Gastroesophageal sphincter (tissue), 4 donors: ENCODE data around the gene OR4D2. TPM values are rescaled to one million over a fixed set of nuclear protein-coding genes. Genes with fewer than 3 reads are reported as not detected.
A peak's percentile ranks its signal among the peaks of the same experiment; 100 is the strongest.

Experiments used
- ATAC-seq: fragments of 150-250 bp; one replicate; pipeline ENCODE4 v1.9.1; 2016; ENCODE audit warnings: mild to moderate bottlenecking, moderate library complexity
- H3K27ac ChIP-seq, 4 donors: fragments of 200-600 bp; sonication (generic) in 3 of 4; 1 replicate in 3 of 4; 2 replicates in 1 of 4; pipeline ENCODE4 v1.5.1; 2016 to 2019
- H3K27me3 ChIP-seq: fragments of 200-600 bp; sonication (generic); one replicate; pipeline ENCODE4 v1.5.1; 2019
- H3K36me3 ChIP-seq, 2 donors: fragments of 200-600 bp; sonication (generic); one replicate each; pipeline ENCODE4 v1.5.1; 2019; ENCODE audit warnings: control low read depth in 1 of 2
- H3K4me1 ChIP-seq, 3 donors: fragments of 200-600 bp; sonication (generic); 1 replicate in 2 of 3; 2 replicates in 1 of 3; pipeline ENCODE4 v1.5.1; 2016 to 2019; ENCODE audit warnings: control low read depth in 2 of 3
- H3K4me3 ChIP-seq, 2 donors: fragments of 200-600 bp; sonication (generic); one replicate each; pipeline ENCODE4 v1.5.1; 2019; ENCODE audit warnings: mild to moderate bottlenecking in 1 of 2, moderate library complexity in 1 of 2
- H3K9me3 ChIP-seq, 3 donors: fragments of 200-600 bp; sonication (generic); one replicate each; pipeline ENCODE4 v1.5.1; 2017 to 2019; ENCODE audit warnings: control low read depth in 2 of 3
- CTCF ChIP-seq, 4 experiments: fragments of 200-600 bp in 2 of 4; fragments of 450-650 bp in 2 of 4; sonication (generic) in 1 of 4; IDR thresholded peaks; one replicate each; pipeline ENCODE4 v1.5.1; 2017 to 2019; ENCODE audit warnings: antibody characterized with exemption in 4 of 4, mild to moderate bottlenecking in 2 of 4, moderate library complexity in 2 of 4
- EP300 ChIP-seq: sonication (generic); formaldehyde crosslinking; IDR thresholded peaks from one replicate; pipeline ENCODE4 v1.6.1; 2017; ENCODE audit warnings: antibody characterized with exemption, mild to moderate bottlenecking
- POLR2A ChIP-seq, 2 donors: fragments of 450-650 bp; IDR thresholded peaks; one replicate each; pipeline ENCODE4 v1.6.1; 2017; ENCODE audit warnings: antibody characterized with exemption in 2 of 2, mild to moderate bottlenecking in 2 of 2, moderate library complexity in 1 of 2
- POLR2AphosphoS5 ChIP-seq: sonication (generic); formaldehyde crosslinking; IDR thresholded peaks from one replicate; pipeline ENCODE4 v1.6.1; 2017; ENCODE audit warnings: antibody characterized with exemption
- WGBS, 2 donors: methylation state at CpG; one replicate each; pipeline ENCODE4 v1.1.5; 2018; ENCODE audit warnings: low coverage in 1 of 2; 5-methylcytosine and 5-hydroxymethylcytosine counted together
- total RNA-seq, 4 donors: library from RNA; depleted of rRNA; stranded (reverse); fragments of >200 nt; gene quantifications; one replicate each; pipeline ENCODE4 v1.1.0, GENCODE V29; 2016

The OR4D2 gene
- total RNA-seq, 4 donors from 2014 or later, result not detected

GRCh38 chr17:58217766-58218165 is 51.0 kb downstream of the OR4D2 start:
- Histone ChIP-seq H3K27me3 (no peaks in the 10 kb centered on the region), H3K9me3 (no peaks in the 10 kb centered on the region), H3K36me3 (peaks cover 0 to 42% of the 10 kb centered on the region in 2 donors), H3K4me3 (no peak overlapping the region), H3K27ac (no peak overlapping the region), H3K4me1 (peaks cover 0 to 13% (median 0%) of the 10 kb centered on the region in 3 donors)
- TF ChIP-seq POLR2AphosphoS5, result no peak
- TF ChIP-seq EP300, result no peak
- no peak for TF ChIP-seq CTCF (IDR thresholded peaks at IDR 0.05)
- no peak for TF ChIP-seq POLR2A (IDR thresholded peaks at IDR 0.05)
- WGBS, 2 donors, result 87 to 92% methylated on average over 3 of the region's 3 CpGs
- no peak for ATAC-seq

DNA sequence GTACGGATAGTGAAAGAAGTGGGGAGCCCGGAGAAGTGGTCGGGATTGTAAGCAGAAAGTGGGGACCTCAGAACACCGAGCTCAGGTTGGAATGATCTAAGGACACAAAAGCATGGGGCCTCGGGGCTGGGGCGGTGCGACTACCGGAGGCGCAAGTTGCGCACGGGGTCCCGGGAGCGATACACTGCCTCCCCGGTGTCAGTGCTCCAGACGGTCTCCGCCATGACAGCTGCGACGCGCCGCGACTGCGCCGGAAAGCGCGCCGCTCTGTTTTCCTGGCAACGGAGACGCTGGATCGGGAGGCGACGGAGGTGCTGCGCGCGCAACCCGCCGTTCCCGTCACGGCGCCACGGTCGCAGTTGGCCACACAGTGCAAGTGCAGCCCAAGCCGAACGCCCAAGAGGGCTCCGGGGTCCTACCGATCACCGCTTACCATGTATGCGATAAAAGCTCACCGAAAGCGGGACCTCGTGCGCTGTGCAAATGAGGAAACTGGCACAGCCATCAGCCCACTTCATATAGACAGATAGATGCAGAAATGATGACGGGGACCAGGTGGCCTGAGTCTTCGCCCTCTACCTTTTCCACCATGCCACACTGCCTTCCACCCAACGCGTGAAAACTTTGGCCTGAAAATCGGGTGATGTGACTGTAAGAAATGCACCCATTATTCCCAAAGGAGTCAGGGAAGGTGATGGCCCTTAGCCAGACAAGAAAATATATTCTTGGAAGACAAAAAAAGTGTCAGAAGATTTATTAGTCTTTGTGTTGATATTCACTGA is 52.4 kb downstream of the OR4D2 start, which contains the start of gene MKS1:
TSS of gene MKS1 (minus strand) at position 249 of the 782 bp plus-strand sequence. CDS start at position 224, 25 bp downstream.
- Histone ChIP-seq H3K27me3 (no peaks in the 10 kb centered on the region), H3K27ac (peak within 1 kb of the TSS; percentile 9 to 87 (median 84)), H3K36me3 (peaks cover 0 to 28% of the 10 kb centered on the region in 2 donors), H3K9me3 (no peaks in the 10 kb centered on the region), H3K4me1 (peaks cover 0 to 13% (median 0%) of the 10 kb centered on the region in 3 donors), H3K4me3 (peak within 1 kb of the TSS; percentile 52 to 80)
- ATAC-seq, result peak; percentile 100
- TF ChIP-seq POLR2A (IDR thresholded peaks at IDR 0.05) (peak; percentile 44 to 54), CTCF (IDR thresholded peaks at IDR 0.05) (peak; percentile 31 to 83 (median 77)), EP300 (no peak), POLR2AphosphoS5 (peak; percentile 88)
- 2 to 4% methylated on average over 12 to 18 of the region's 56 CpGs for WGBS, 2 donors

DNA sequence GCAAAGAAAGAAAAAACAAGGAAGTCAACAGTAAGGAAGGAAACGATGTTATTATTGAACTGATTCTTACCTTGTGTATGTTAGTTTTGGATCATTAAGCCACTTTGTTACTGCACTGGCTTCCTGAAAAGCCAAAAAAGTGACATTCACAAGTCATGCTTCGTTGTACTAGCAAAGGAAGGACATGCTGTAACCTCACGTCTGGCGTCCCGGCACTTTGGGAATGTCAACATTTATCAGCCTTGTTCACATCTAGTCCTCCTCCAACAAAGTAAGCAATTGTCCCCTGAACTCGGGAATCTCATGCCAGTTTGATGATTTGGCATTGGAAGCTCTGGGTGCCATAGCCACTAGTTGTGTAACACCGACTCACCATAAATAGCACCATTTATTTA is 53.0 kb downstream of the OR4D2 start:
- WGBS, 2 donors, result 43 to 63% methylated on average over 7 of the region's 7 CpGs
- ATAC-seq, result no peak

More for the DNA sequence above, 53.0 kb downstream of the OR4D2 start:
- Histone ChIP-seq H3K9me3 (no peaks in the 10 kb centered on the region), H3K4me1 (peaks cover 0 to 13% (median 0%) of the 10 kb centered on the region in 3 donors), H3K27ac (peak overlapping the region in 2 of 4 donors; percentile 85 to 87), H3K4me3 (peak overlapping the region; percentile 52 to 80), H3K36me3 (peaks cover 0 to 22% of the 10 kb centered on the region in 2 donors), H3K27me3 (peaks cover 3% of the 10 kb centered on the region)
- no peak for TF ChIP-seq CTCF (IDR thresholded peaks at IDR 0.05)
- TF ChIP-seq POLR2A (IDR thresholded peaks at IDR 0.05), result no peak
- TF ChIP-seq EP300, result no peak
- TF ChIP-seq POLR2AphosphoS5, result no peak

Other genes with a start within 250 kb of the OR4D2 start
- 10 to 100 TPM; 35.7 to 60.3 (median 45.6) TPM for gene CUEDC1, start 211.6 kb upstream of the OR4D2 start, total RNA-seq
- gene VEZF1, start 178.7 kb upstream of the OR4D2 start, total RNA-seq, result 100 to 1,000 TPM; 115 to 148 (median 132) TPM
- gene SRSF1, start 159.7 kb upstream of the OR4D2 start, total RNA-seq, result 100 to 1,000 TPM; 139 to 240 (median 198) TPM
- gene DYNLL2, start 83.6 kb upstream of the OR4D2 start, total RNA-seq, result 10 to 100 TPM; 26.1 to 38.2 (median 31.3) TPM
- gene OR4D1, start 18.6 kb upstream of the OR4D2 start, total RNA-seq, result not detected
- not detected for gene EPX, start 25.7 kb downstream of the OR4D2 start, total RNA-seq
- gene MKS1, start 52.3 kb downstream of the OR4D2 start, total RNA-seq, result 1 to 10 TPM; 6.7 to 9.3 (median 7.9) TPM
- under 1 TPM in 2 of 4 donors, not detected in 2; 0.15 to 0.77 TPM for gene LPO, start 71.6 kb downstream of the OR4D2 start, total RNA-seq
- gene MPO, start 114.0 kb downstream of the OR4D2 start, total RNA-seq, result 1 to 10 TPM in 1 of 4 donors, not detected in 3; 1.6 TPM
- 10 to 100 TPM in 3 of 4 donors, 1 to 10 TPM in 1; 7.4 to 44.8 (median 23.0) TPM for gene TSPOAP1, start 161.8 kb downstream of the OR4D2 start, total RNA-seq
- 10 to 100 TPM; 40.1 to 55.4 (median 45.1) TPM for gene SUPT4H1, start 185.2 kb downstream of the OR4D2 start, total RNA-seq